ENCODE measurements around the gene CEP295NL. TPM values are rescaled to one million over a fixed set of nuclear protein-coding genes. Genes with fewer than 3 reads are reported as not detected.

The CEP295NL gene
- total and polyA plus RNA-seq, 2 of the 13 experiments (the other 11 are each of a cell fraction or from before 2014, with no cell fraction given), result not detected

DNA sequence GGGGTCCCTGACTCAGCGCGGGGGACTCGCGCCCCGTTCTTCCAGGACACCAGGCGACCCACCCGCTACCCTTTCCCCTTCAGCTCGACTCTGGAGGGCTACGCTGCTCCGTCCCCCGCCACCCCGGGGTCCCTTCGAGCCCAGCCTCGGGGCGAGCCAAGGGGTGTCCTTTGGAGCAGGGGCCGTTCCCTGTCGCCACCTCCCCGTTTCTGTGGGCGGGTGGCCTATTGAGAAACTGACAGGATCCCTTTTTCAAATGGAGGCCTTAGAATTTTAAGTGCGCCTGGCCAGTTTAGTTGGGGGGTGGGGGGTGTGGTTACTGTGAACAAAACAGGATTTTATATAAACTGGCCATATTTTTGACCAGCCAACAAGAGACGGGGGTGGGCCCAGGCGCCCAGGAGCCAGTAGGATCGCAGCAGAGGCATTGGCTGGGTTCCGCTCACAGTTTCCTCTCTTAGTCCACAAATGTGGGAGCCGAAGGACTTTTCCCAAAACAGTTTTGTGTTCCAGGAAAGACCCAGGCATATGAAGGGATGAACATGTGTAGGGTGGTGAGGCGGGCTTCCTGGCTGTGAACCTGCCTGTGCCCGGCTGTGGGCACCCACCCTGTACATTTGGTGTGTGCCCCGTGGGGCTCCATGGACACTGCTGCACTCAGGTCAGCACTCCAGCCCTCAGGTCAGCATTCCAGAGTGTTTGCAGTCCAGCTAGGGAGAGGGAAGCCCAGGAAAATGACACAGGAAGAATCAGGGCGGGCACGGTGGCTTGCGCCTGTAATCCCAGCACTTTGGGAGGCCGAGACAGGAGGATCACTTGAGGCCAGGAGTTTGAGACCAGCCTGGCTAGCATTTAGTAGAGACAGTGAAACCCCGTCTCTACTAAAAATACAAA is 22.9 kb upstream of the CEP295NL start (continued):
- TF ChIP-seq, protein P1, sequence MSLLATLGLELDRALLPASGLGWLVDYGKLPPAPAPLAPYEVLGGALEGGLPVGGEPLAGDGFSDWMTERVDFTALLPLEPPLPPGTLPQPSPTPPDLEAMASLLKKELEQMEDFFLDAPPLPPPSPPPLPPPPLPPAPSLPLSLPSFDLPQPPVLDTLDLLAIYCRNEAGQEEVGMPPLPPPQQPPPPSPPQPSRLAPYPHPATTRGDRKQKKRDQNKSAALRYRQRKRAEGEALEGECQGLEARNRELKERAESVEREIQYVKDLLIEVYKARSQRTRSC (CRISPR knock-in tag; IDR thresholded peaks at IDR 0.05; ENCODE audit: low read depth), result no peak
- TF ChIP-seq ZNF10 (CRISPR knock-in tag; IDR thresholded peaks at IDR 0.05; ENCODE audit: borderline replicate concordance, low read depth), result no peak
- TF ChIP-seq FOSL2 (CRISPR knock-in tag; IDR thresholded peaks at IDR 0.05), result no peak
- TF ChIP-seq MLXIP (CRISPR knock-in tag; IDR thresholded peaks at IDR 0.05; ENCODE audit: borderline replicate concordance), result no peak
- TF ChIP-seq, protein P2, sequence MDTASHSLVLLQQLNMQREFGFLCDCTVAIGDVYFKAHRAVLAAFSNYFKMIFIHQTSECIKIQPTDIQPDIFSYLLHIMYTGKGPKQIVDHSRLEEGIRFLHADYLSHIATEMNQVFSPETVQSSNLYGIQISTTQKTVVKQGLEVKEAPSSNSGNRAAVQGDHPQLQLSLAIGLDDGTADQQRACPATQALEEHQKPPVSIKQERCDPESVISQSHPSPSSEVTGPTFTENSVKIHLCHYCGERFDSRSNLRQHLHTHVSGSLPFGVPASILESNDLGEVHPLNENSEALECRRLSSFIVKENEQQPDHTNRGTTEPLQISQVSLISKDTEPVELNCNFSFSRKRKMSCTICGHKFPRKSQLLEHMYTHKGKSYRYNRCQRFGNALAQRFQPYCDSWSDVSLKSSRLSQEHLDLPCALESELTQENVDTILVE (CRISPR knock-in tag; IDR thresholded peaks at IDR 0.05), result no peak
- no peak for TF ChIP-seq KAT2B (IDR thresholded peaks at IDR 0.05; ENCODE audit: borderline replicate concordance, low read depth, low read length)
- TF ChIP-seq, protein P3, sequence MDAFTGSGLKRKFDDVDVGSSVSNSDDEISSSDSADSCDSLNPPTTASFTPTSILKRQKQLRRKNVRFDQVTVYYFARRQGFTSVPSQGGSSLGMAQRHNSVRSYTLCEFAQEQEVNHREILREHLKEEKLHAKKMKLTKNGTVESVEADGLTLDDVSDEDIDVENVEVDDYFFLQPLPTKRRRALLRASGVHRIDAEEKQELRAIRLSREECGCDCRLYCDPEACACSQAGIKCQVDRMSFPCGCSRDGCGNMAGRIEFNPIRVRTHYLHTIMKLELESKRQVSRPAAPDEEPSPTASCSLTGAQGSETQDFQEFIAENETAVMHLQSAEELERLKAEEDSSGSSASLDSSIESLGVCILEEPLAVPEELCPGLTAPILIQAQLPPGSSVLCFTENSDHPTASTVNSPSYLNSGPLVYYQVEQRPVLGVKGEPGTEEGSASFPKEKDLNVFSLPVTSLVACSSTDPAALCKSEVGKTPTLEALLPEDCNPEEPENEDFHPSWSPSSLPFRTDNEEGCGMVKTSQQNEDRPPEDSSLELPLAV (CRISPR knock-in tag; conservative IDR thresholded peaks at IDR 0.05; ENCODE audit: low read depth), result no peak
- TF ChIP-seq, protein P4, sequence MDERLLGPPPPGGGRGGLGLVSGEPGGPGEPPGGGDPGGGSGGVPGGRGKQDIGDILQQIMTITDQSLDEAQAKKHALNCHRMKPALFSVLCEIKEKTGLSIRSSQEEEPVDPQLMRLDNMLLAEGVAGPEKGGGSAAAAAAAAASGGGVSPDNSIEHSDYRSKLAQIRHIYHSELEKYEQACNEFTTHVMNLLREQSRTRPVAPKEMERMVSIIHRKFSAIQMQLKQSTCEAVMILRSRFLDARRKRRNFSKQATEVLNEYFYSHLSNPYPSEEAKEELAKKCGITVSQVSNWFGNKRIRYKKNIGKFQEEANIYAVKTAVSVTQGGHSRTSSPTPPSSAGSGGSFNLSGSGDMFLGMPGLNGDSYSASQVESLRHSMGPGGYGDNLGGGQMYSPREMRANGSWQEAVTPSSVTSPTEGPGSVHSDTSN (CRISPR knock-in tag; IDR thresholded peaks at IDR 0.05), result no peak
- no peak for TF ChIP-seq MTA3 (CRISPR knock-in tag; IDR thresholded peaks at IDR 0.05)
- no peak for TF ChIP-seq ZNF563 (CRISPR knock-in tag; IDR thresholded peaks at IDR 0.05)
- TF ChIP-seq NAIF1 (CRISPR knock-in tag; IDR thresholded peaks at IDR 0.05; ENCODE audit: borderline replicate concordance), result no peak
- no peak for TF ChIP-seq ZNF274 (CRISPR knock-in tag; IDR thresholded peaks at IDR 0.05)
- TF ChIP-seq, protein P5, sequence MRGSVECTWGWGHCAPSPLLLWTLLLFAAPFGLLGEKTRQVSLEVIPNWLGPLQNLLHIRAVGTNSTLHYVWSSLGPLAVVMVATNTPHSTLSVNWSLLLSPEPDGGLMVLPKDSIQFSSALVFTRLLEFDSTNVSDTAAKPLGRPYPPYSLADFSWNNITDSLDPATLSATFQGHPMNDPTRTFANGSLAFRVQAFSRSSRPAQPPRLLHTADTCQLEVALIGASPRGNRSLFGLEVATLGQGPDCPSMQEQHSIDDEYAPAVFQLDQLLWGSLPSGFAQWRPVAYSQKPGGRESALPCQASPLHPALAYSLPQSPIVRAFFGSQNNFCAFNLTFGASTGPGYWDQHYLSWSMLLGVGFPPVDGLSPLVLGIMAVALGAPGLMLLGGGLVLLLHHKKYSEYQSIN (CRISPR knock-in tag; IDR thresholded peaks at IDR 0.05; ENCODE audit: borderline replicate concordance), result no peak
- 0 out of 2 replicates have a peak, but pooled peaks have one; percentile 46 for TF ChIP-seq ZNF317 (CRISPR knock-in tag; IDR thresholded peaks at IDR 0.05)
- TF ChIP-seq NFKBIZ (CRISPR knock-in tag; IDR thresholded peaks at IDR 0.05), result no peak
- TF ChIP-seq ZHX1 (CRISPR knock-in tag; IDR thresholded peaks at IDR 0.05; ENCODE audit: low read depth), result no peak

Data from HepG2 (cell line).